ENCODE data around the gene GAB4. TPM values are rescaled to one million over a fixed set of nuclear protein-coding genes. Genes with fewer than 3 reads are reported as not detected.

GAB4 gene
- total RNA-seq, 3 donors from 2014 or later: not detected

DNA sequence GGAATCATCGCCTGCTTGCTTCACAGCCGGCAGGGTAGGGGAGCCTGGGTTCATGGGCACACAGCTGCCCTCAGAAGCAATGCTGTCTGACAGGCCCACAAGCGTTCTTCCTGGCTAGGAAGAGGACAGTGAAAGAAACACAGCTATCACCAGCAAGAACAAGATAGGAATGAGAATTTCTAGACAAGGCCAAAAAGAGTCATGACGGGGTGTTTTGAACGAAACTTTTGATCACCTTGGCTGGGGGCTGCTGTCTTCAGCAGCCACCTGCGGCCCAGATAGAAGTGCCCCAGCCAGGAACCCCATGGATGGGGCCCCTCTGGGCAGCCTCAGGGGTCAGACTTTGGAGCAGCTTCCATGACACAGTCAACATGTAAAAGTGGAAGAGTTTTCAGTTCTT lies 41.8 kb downstream of the GAB4 start:
- TF ChIP-seq CTCF (IDR thresholded peaks at IDR 0.05): no peak
- H3K4me1 ChIP-seq (ENCODE audit: low read depth): no peaks in the 10 kb centered on the region
- H3K4me3 ChIP-seq: no peak overlapping the region
- DNase-seq (no peak), ATAC-seq (no peak)
- H3K9me3 ChIP-seq: no peaks in the 10 kb centered on the region
- intact Hi-C loops (cut with DNase I, micrococcal nuclease): no loop called here
- no peaks in the 10 kb centered on the region for H3K36me3 ChIP-seq (ENCODE audit: low read depth)

DNA sequence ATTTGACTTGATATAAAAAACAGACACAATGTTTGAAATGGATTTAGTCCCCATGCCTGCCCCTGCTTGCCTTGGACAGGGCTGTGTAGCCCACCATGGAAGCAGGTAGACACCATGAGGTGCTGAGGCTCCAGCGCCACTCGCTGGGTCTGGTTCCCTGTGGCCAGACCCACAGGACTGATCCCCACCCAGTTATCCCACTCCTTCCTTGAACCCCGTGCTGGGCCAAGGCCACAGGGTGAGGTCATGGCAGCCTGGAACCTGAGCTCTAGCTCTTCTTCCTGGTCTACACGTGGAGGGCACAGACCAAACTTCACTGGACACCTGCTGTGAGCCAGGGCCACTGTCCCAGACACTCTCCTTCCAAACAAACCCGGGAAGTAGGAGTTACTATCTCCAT lies 42.5 kb downstream of the GAB4 start:
- no peak overlapping the region for H3K4me3 ChIP-seq
- ATAC-seq: no peak

GRCh38 chr22:16965083-16965482 lies 42.9 kb downstream of the GAB4 start:
- no peak overlapping the region for H3K4me3 ChIP-seq
- no peaks in the 10 kb centered on the region for H3K9me3 ChIP-seq
- ATAC-seq (no peak), DNase-seq (no peak)
- intact Hi-C loops (cut with DNase I, micrococcal nuclease): no loop called here
- H3K36me3 ChIP-seq (ENCODE audit: low read depth): no peaks in the 10 kb centered on the region
- no peak for TF ChIP-seq CTCF (IDR thresholded peaks at IDR 0.05)
- no peaks in the 10 kb centered on the region for H3K4me1 ChIP-seq (ENCODE audit: low read depth)

More for the DNA sequence above, 42.5 kb downstream of the GAB4 start:
- Histone ChIP-seq H3K9me3 (no peaks in the 10 kb centered on the region), H3K4me1 (ENCODE audit: low read depth) (no peaks in the 10 kb centered on the region), H3K36me3 (ENCODE audit: low read depth) (no peaks in the 10 kb centered on the region)
- intact Hi-C loops (cut with DNase I, micrococcal nuclease): no loop called here
- no peak for TF ChIP-seq CTCF (IDR thresholded peaks at IDR 0.05)
- DNase-seq: no peak

DNA sequence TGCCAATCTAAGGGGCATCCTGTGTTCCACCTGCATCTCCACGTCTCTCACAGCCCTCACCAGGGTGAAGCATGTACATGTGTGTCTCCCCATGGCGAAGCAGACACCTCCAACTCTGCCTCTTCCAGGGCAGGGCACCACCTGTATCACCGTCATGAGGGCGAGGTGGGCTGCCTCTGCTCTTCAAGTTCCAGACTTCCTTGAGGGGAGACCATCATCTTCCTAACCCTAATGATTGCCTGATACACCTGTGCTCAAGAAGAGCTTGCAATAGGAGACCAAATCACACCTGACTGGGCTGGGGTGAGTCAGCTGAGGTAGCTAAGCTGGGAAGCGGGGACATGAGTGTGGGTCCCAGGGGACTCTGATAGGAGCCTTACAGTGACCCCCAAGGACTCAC lies 43.7 kb downstream of the GAB4 start:
- intact Hi-C loops (cut with DNase I, micrococcal nuclease): no loop called here
- Histone ChIP-seq H3K4me1 (ENCODE audit: low read depth) (no peaks in the 10 kb centered on the region), H3K4me3 (no peak overlapping the region), H3K9me3 (no peaks in the 10 kb centered on the region), H3K36me3 (ENCODE audit: low read depth) (no peaks in the 10 kb centered on the region)
- ATAC-seq: no peak
- no peak for DNase-seq
- TF ChIP-seq CTCF (IDR thresholded peaks at IDR 0.05): no peak

- no peak for ATAC-seq
- H3K4me3 ChIP-seq: no peak overlapping the region
- H3K36me3 ChIP-seq (ENCODE audit: low read depth): no peaks in the 10 kb centered on the region
- no peaks in the 10 kb centered on the region for H3K4me1 ChIP-seq (ENCODE audit: low read depth)
- no peak for DNase-seq
- H3K9me3 ChIP-seq: no peaks in the 10 kb centered on the region
- TF ChIP-seq CTCF (IDR thresholded peaks at IDR 0.05): no peak
- intact Hi-C loops (cut with DNase I, micrococcal nuclease): no loop called here
Measured at GRCh38 chr22:16963189-16963945, 44.7 kb downstream of the GAB4 start.

Measured in mucosa of descending colon (tissue), 3 donors.